AG09319 (cell line): ENCODE results near the gene TSPAN33.
A peak's percentile ranks its signal among the peaks of the same experiment; 100 is the strongest.

ENCODE experiments used
- DNase-seq: peaks from one replicate; pipeline ENCODE4 v3.0.0-alpha.2; 2010; ENCODE audit warnings: low read depth; ENCODE audit errors: extremely low read depth
- CTCF ChIP-seq: IDR thresholded peaks from 2 replicates; pipeline ENCODE4 v1.5.1; 2011; ENCODE audit warnings: low read depth, mild to moderate bottlenecking, inconsistent platforms, low read length, moderate library complexity

Gene TSPAN33

GRCh38 chr7:129157651-129158050 lies 13.1 kb downstream of the TSPAN33 start:
- no peak for DNase-seq
- no peak for TF ChIP-seq CTCF

- no peak for DNase-seq
Observed at GRCh38 chr7:129159539-129159938, 15.0 kb downstream of the TSPAN33 start.

GRCh38 chr7:129160161-129160905 lies 15.8 kb downstream of the TSPAN33 start:
- no peak for DNase-seq
- no peak for TF ChIP-seq CTCF

More at GRCh38 chr7:129159539-129159938, 15.0 kb downstream of the TSPAN33 start:
- no peak for TF ChIP-seq CTCF

- DNase-seq: no peak
- no peak for TF ChIP-seq CTCF
Observed at GRCh38 chr7:129161524-129162225, 17.2 kb downstream of the TSPAN33 start.

GRCh38 chr7:129162732-129163131 lies 18.2 kb downstream of the TSPAN33 start:
- no peak for TF ChIP-seq CTCF
- no peak for DNase-seq

- peak; percentile 38 for DNase-seq
Observed at GRCh38 chr7:129163875-129164544, 19.5 kb downstream of the TSPAN33 start.

More at GRCh38 chr7:129163875-129164544, 19.5 kb downstream of the TSPAN33 start:
- TF ChIP-seq CTCF: peak; percentile 78
